HG02870 (cell line): Measurements from ENCODE around the gene CYTH2.

Experiments used
- ATAC-seq: cut with Tn5 transposase; IDR thresholded peaks from one replicate; pipeline ENCODE4 v1.9.1; 2021; ENCODE audit warnings: mild to moderate bottlenecking, moderate library complexity; ENCODE audit not compliant: unreplicated experiment

The CYTH2 gene

GRCh38 chr19:48452289-48453190 is 16.6 kb upstream of the CYTH2 start:
- ATAC-seq: no peak

GRCh38 chr19:48454150-48454730 is 14.9 kb upstream of the CYTH2 start:
- ATAC-seq: no peak

- ATAC-seq: no peak
These were observed 13.8 kb upstream of the CYTH2 start, which contains the start of gene KCNJ14 for GRCh38 chr19:48455171-48455907. Gene KCNJ14 (plus strand): TSS chr19:48455574. CDS start chr19:48461725, 6,151 bp downstream.

- ATAC-seq: no peak
These were observed 13.1 kb upstream of the CYTH2 start for GRCh38 chr19:48455908-48456562.

GRCh38 chr19:48456864-48457263 is 12.3 kb upstream of the CYTH2 start:
- no peak for ATAC-seq

GRCh38 chr19:48458016-48458415 is 11.2 kb upstream of the CYTH2 start:
- ATAC-seq: no peak

- no peak for ATAC-seq
These were observed 7.6 kb upstream of the CYTH2 start for GRCh38 chr19:48461651-48461981.

- no peak for ATAC-seq
These were observed 7.0 kb upstream of the CYTH2 start for GRCh38 chr19:48461982-48462655.

- no peak for ATAC-seq
These were observed 4.0 kb upstream of the CYTH2 start for GRCh38 chr19:48465215-48465614.

- ATAC-seq: no peak
These were observed 2.4 kb upstream of the CYTH2 start for GRCh38 chr19:48466561-48467325.

- ATAC-seq: peak; percentile 93
These were observed 339 bp upstream of the CYTH2 start for GRCh38 chr19:48468772-48469288.

- ATAC-seq: no peak
These were observed 938 bp downstream of the CYTH2 start for GRCh38 chr19:48469934-48470680.

GRCh38 chr19:48470856-48471255 is 1.7 kb downstream of the CYTH2 start:
- ATAC-seq: no peak

GRCh38 chr19:48471836-48472235 is 2.7 kb downstream of the CYTH2 start:
- ATAC-seq: no peak

GRCh38 chr19:48473161-48473966 is 4.2 kb downstream of the CYTH2 start:
- ATAC-seq: no peak

GRCh38 chr19:48474084-48474592 is 5.0 kb downstream of the CYTH2 start:
- ATAC-seq: no peak

- no peak for ATAC-seq
These were observed 6.3 kb downstream of the CYTH2 start for GRCh38 chr19:48475369-48476068.
